ENCODE measurements around the gene TRIM62.

The TRIM62 gene

DNA sequence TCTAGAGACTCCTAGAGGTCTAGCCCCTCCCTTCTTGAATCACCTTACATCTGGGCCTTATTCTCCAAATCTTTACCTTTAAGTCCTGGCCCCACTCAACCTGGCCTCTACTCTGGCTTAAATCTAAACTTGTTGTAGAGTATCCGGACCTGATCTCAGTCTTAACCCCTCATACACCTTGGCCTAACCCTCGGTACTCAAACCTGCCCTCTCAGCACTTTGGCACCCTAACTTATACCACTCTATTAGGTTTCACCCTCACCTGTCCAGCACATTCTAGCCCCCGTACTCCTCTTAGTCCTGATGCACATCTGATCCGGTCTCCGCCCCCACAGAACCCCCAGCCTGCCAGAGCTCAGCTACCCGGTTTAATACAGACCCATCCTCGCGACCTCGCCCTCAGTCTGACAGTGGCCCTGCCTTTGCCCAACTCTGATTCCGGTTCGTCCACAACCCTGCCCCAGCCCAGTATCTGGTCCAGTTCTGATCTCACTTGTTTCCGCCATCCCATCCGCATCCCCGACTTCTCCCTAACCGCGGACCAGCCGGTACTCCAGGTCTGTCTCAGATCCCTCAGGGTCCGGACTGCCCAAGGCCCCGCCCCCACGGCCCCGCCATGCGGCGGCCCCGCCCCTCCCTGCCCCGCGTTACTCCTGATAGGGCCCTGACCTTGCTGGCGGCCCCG is 1.5 kb downstream of the TRIM62 start:
- peak; percentile 4 for DNase-seq (ENCODE audit: low read depth)

DNA sequence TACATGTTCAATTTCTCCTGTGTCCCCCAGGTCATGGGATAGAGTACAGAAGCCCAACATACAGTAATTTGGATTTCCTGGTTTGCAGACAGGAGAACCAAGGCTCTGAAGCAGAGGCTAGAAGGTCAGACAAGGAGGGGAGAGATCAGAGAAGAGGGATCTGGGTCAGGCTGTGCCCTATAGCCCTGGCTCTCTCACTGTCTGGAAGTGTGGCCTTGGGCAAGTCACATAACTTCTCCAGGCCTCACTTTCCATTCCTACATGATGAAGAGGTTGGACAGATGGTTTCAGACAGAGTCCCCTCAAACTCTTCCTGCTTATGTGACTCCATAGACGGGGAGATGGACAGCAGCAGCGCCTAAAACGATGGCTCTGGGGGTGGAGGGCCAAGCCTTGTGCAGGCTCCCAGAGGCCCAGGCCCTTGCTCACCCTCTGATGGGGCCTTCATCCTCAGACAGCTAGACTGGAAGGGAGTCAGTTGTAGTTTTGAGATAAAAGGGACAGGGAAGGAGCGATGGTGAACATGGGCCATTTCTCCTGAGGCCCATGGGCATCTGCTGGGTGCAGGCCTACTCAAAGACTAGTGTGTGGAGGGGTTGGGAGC is 2.9 kb downstream of the TRIM62 start:
- DNase-seq (ENCODE audit: low read depth), result no peak

DNA sequence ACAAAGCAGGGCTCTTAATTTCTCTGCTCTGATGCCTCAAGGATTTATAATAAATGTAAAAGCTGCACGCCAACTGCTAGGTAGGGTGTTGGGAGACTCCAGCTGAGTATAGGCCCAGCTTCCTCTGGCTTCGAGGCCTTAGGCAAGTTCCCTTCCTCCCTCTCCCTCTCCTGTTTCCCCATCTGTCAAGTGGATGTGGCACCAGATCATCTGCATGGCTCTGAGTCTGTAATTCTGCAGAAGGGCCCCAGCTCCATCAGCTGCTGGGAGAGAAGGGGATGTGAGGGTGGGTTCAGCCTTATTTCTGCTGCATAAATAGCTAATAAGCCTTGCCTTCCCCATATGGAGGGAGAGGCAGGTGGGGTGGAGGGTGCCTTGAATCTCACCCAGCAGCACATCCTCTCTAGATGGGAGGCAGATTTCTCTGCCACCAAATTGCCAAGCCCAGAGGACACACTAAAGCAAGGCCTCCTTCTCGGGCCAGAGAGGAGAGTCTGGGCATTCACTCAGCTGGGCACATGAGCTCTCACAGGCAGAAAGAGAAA is 3.8 kb downstream of the TRIM62 start:
- DNase-seq (ENCODE audit: low read depth), result no peak

DNA sequence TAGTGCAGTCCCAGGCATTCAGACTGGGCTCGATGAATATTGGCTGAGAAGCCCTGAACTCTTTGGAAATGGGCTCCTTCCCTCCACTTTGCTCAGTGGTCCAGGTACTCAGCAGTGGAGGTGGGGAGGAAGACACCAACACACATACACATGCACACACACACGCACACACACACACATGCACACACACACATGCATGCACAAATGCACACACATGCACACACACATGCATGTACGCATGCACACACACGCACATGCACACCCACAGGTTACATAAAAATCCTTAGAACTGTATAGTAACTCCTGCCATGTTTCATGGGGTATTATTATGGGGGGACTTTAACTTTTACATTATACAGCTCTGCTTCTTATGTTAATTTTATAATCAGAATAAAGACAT is 5.0 kb downstream of the TRIM62 start:
- DNase-seq (ENCODE audit: low read depth), result no peak

DNA sequence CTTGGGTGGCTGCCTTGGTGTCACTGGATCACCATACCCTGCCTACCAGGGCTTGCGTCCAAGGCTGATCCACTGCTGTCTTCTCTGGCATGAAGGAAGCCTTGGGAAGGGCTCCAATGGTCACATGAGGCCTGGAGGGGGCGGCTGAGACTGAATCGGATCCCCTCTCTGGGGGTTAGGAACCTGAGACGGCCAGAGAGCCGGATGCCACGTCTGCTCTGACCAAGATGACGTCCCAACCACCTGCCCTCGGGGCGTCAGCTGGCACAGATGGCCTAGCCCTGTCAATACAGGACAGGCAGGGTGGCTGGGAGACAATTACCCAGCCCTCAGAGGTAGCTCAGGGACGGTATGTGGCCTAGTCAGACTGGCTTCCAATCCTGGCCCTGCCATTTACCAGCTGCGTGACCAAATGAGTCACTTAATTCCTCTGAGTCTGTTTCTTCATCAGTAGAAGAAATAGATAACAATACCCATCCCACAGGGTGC is 5.4 kb downstream of the TRIM62 start:
- no peak for DNase-seq (ENCODE audit: low read depth)

GRCh38 chr1:33175865-33176264 is 6.0 kb downstream of the TRIM62 start:
- no peak for DNase-seq (ENCODE audit: low read depth)

GRCh38 chr1:33173091-33173490 is 8.8 kb downstream of the TRIM62 start:
- no peak for DNase-seq (ENCODE audit: low read depth)

GRCh38 chr1:33171977-33172813 is 9.6 kb downstream of the TRIM62 start:
- no peak for DNase-seq (ENCODE audit: low read depth)

GRCh38 chr1:33170351-33171274 is 11.2 kb downstream of the TRIM62 start:
- no peak for DNase-seq (ENCODE audit: low read depth)

DNA sequence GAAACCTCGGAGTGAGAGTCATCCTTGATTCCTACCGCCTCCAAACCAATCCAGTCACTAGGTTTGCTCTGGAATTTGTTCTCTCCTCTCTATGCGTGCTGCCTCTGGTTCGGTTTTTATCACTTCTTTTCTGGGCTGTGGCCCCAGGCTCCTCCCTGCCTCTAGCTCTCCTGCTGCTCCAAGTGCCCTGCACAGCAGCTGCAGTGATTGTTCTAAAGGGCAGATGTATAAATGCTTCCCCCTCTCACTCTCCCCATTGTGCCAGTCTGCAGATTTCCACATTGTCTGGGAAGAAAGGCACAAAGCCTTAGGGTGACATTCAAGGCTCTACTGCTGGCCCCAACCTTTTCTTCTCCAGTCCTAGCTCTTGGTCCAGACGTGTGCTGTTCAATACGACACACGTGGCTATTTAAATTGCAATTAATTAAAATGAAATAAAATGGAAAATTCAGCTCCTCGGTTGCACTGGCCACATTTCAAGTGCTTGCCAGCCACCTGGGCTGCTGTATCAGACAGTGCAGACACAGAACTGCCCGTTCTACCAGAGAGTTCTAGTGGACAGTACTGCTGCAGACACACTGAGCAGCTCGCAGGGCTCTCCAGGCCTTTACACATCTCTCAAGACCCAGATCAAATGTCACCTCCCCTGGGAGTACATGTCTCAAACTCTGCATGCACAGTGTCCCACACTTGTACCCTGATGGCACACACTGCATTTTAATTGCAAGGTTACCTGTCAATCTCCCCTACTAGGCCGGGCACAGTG is 12.4 kb downstream of the TRIM62 start:
- DNase-seq (ENCODE audit: low read depth), result no peak

DNA sequence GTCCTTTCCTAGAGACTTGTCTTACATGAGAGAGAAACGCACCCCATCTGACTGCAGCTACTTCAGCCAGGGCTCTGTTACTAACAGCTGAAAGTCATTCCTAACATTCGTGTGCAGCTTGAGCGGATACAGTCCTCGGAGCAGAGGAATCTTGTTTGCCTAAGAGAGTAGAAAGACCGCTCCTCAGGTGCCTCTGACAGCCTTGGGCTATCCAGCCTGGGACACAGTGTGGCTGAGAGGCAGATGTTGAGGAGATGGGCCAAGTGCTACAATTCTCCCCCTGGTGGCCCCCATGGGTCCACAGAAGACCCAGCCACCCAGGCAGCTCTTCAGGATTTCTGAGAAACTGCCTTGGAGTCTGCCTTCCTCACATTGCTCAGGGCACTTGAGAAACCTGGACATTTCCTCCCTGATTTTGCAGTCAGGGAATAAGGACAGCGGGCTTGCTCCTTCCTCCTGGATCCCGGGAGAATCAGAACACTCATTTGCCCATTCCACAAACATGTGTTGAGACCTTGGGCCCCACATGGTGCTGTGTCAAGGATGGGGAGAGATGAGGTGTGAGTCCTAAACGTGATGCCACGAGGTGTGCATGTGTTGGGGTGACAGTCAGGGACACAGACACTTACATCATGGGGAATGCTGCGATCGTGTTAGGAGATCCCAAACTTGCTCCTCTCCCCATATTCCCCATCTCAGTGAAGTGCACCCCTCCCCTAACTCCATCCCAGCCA is 13.1 kb downstream of the TRIM62 start:
- no peak for DNase-seq (ENCODE audit: low read depth)

DNA sequence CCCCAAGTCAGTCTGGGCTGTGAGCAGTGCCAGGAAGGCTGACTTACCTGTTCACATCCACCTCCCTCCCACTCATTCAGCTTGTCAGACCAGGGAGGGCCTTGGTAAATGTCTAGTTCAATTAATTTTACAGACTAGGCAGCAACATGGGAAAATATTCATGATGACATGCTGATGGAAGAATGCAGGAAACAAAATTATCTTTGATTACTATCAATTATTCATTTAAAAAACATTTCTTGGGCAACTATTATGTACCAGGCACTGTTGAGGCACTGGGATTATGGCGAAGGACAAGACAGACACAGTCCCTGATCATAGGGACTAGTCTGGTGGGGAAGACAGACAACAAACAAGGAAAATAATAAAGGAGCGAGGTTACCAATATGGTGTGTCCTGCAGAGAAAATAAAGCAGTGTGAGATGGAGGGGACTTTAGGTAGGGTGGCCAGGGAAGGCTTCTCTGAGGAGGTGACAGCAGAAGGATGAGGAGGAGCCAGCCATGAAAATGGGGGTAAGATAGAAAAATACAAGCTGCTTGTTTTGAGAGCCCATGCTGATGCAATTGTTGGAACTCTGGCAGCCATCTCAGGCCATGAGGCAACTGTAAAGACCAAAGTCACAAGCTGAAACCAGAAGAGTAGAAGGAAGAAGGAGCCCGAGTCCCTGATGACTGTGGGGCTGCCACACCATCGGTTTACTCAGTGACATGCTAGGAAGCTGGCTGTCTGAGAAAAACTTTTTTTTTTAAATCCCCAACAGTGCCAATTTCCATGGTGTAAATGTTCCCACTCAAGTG is 14.0 kb downstream of the TRIM62 start:
- no peak for DNase-seq (ENCODE audit: low read depth)

DNA sequence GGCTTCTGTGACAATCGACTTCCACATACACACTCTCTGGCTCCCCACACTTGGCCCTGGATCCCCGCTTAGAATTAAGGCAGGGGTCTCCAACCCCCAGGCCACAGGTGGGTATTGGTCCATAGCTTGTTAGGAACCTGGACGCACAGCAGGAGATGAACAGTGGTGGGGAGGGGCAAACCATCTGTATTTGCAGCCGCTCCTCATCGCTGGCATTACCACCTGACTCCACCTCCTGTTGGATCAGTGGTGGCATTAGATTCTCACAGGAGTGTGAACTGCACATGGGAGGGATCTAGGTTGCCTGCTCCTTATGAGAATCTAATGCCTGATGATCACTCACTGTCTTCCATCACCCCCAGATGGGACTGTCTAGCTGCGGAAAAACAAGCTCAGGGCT is 16.0 kb downstream of the TRIM62 start:
- DNase-seq (ENCODE audit: low read depth), result no peak

DNA sequence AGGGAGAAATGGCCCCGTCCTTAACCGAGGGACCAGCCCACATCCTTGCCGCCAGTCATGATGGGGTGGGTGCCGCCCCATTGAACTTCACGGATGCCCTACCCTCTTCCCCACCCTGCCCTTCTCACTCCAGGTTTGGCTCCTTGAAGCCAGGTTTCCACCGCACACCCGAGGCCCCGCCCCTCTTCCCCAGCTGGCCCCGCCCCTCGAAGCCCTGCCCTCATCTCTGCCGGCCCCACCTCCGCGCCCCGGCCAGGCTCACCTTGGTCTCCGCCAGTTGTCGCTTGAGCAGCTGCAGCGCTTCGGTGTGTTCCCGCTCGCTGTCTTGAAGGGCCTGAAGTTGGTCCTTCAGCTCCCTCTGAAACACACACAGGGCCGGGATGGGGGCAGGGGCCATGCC is 16.6 kb downstream of the TRIM62 start:
- DNase-seq (ENCODE audit: low read depth), result no peak

GRCh38 chr1:33163621-33164519 is 18.0 kb downstream of the TRIM62 start:
- DNase-seq (ENCODE audit: low read depth), result no peak

DNA sequence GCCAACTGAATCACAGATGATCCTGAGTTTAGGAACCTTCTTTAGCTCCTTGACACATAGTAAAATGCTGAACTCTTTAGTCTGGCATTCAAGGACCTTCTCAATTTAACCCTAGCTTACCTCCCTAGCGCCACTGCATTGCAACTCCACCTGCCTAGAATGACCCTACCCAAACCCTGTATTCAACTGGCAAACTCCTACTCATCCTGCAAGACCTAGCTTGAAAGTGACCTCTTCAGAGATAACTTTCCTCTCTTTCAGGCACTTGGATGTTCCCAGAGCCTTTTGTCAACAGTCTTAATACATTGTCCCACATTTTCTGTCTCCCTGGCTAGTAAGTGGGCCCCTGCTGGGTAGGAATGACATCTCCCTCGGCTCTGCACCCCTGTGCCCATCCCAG is 19.7 kb downstream of the TRIM62 start:
- DNase-seq (ENCODE audit: low read depth), result no peak

DNA sequence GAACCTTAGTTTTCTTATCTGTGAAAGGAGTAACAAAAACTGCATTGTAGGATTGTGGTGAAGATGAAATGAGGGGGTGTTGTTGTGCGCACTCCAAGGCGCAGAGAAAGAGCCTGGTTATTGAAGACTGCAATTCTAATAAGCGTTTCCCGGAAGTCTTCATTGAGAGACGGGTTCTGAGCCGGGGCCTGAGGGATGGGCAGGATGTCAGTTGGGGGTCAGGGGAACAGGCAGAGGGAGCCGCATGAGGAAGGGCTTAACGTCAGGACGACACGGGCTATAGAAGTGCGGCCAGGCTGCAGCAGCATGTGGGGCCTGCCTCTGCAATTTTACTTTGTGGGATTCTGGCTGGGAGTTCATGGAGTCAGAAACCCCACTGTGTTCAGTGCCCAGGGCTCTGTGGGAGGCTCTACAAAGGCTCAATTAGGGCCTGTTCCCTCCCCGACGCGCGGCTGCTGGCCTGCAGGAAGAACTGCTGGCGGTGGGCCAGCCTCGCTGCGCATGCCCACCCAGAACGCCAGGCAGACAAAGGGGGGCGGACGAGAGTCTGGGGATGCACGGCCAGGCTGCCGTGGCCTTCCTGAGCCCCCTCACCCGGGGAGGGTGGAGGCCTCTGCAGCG is 20.7 kb downstream of the TRIM62 start:
- no peak for DNase-seq (ENCODE audit: low read depth)

DNA sequence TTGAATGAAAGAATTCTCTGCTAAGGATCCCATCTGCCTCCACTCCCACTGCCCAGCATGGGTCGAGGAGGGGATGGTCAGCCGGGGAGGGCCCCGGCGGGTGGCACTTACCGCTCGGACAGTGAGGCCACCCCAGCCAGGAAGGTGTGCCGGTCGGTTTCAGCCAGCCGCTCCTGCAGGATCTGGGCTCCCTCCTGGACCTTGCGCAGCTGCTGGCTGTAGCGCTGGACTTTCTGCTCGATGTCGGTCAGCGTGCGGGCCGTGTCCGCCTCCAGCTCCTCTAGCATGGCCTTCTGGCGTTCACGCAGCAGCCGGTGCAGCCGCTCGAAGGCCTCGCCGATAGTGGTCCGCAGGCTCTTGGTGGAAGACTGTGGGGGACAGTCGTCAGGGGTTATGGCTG is 22.3 kb downstream of the TRIM62 start:
- no peak for DNase-seq (ENCODE audit: low read depth)

All from T follicular helper cell (primary cell).